Hepatocyte (in vitro differentiated cells): ENCODE measurements around the gene SEL1L3.

Experiments used
- EZH2 ChIP-seq: fragments of 200-600 bp; sonication (generic); IDR thresholded peaks from 2 replicates; pipeline ENCODE4 v1.6.1; 2016; ENCODE audit warnings: antibody characterized with exemption, mild to moderate bottlenecking, borderline replicate concordance
- EZH2phosphoT487 ChIP-seq: fragments of 200-600 bp; sonication (generic); IDR thresholded peaks from one replicate; pipeline ENCODE4 v1.6.1; 2018; ENCODE audit warnings: antibody characterized with exemption, mild to moderate bottlenecking, low read depth, moderate library complexity; ENCODE audit not compliant: unreplicated experiment, severe bottlenecking
- TF ChIP-seq, protein P1 (sequence below): fragments of 200-600 bp; sonication (generic); IDR thresholded peaks from 2 replicates; pipeline ENCODE4 v1.5.1; 2016; ENCODE audit warnings: antibody characterized with exemption, mild to moderate bottlenecking; ENCODE audit not compliant: poor library complexity

- TF ChIP-seq, protein P1, sequence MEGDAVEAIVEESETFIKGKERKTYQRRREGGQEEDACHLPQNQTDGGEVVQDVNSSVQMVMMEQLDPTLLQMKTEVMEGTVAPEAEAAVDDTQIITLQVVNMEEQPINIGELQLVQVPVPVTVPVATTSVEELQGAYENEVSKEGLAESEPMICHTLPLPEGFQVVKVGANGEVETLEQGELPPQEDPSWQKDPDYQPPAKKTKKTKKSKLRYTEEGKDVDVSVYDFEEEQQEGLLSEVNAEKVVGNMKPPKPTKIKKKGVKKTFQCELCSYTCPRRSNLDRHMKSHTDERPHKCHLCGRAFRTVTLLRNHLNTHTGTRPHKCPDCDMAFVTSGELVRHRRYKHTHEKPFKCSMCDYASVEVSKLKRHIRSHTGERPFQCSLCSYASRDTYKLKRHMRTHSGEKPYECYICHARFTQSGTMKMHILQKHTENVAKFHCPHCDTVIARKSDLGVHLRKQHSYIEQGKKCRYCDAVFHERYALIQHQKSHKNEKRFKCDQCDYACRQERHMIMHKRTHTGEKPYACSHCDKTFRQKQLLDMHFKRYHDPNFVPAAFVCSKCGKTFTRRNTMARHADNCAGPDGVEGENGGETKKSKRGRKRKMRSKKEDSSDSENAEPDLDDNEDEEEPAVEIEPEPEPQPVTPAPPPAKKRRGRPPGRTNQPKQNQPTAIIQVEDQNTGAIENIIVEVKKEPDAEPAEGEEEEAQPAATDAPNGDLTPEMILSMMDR, result no peak
- TF ChIP-seq EZH2 (no peak), EZH2phosphoT487 (no peak)
Observed at GRCh38 chr4:25874655-25875054, 11.9 kb upstream of the SEL1L3 start.
